ENCODE results near the gene ARHGAP1.

GRCh38 chr11:46674463-46675287, 25.7 kb downstream of the ARHGAP1 start:
- TF ChIP-seq EZH2phosphoT487 (IDR thresholded peaks at IDR 0.05; ENCODE audit: insufficient read depth, low read depth) (no peak), EZH2 (IDR thresholded peaks at IDR 0.05; ENCODE audit: insufficient read depth, poor library complexity, severe bottlenecking) (no peak)

Data from GM23248 (cell line).